Ovary (tissue), 9 donors: ENCODE results near the gene CTNNAL1. TPM values are rescaled to one million over a fixed set of nuclear protein-coding genes. Genes with fewer than 3 reads are reported as not detected.

ENCODE experiments used
- DNase-seq, 5 donors: peaks; one replicate each; pipeline ENCODE4 v3.0.0-alpha.2; 2019 to 2020
- H3K27ac ChIP-seq, 2 donors: fragments of 200-600 bp; one replicate each; pipeline versions ENCODE4 v1.5.1 to v1.8.0; 2019 to 2022
- H3K27me3 ChIP-seq: fragments of 200-600 bp; one replicate; pipeline ENCODE4 v1.8.0; 2022
- H3K36me3 ChIP-seq: fragments of 200-600 bp; sonication (generic); one replicate; pipeline ENCODE4 v1.5.1; 2019
- H3K4me1 ChIP-seq: one replicate; pipeline ENCODE4 v1.8.1; 2013; ENCODE audit warnings: mild to moderate bottlenecking, moderate library complexity; ENCODE audit not compliant: insufficient read depth
- H3K4me3 ChIP-seq: fragments of 200-600 bp; sonication (generic); one replicate; pipeline ENCODE4 v1.5.1; 2017
- H3K9me3 ChIP-seq, 2 donors: fragments of 200-600 bp in 1 of 2; sonication (generic) in 1 of 2; one replicate each; pipeline versions ENCODE4 v1.5.1 to v1.8.1; 2013 to 2019; ENCODE audit warnings: mild to moderate bottlenecking in 1 of 2, moderate library complexity in 1 of 2
- CTCF ChIP-seq, 3 donors: fragments of 450-650 bp in 2 of 3; fragments of 200-600 bp in 1 of 3; IDR thresholded peaks; one replicate each; pipeline versions ENCODE4 v1.5.1 to v1.8.0; 2016 to 2022; ENCODE audit warnings: antibody characterized with exemption in 3 of 3, mild to moderate bottlenecking in 1 of 3
- EP300 ChIP-seq: sonication (generic); formaldehyde crosslinking; IDR thresholded peaks from one replicate; pipeline ENCODE4 v1.6.1; 2017; ENCODE audit warnings: antibody characterized with exemption
- POLR2A ChIP-seq: fragments of 450-650 bp; IDR thresholded peaks from one replicate; pipeline ENCODE4 v1.6.1; 2017; ENCODE audit warnings: antibody characterized with exemption, mild to moderate bottlenecking, moderate library complexity
- WGBS, 3 donors: extraction: QIAGEN DNeasy Blood & Tissue Kit in 1 of 3; methylation state at CpG; one replicate each; pipeline versions ENCODE4 v1.1.5 to v1.1.7; 2013 to 2017; 5-methylcytosine and 5-hydroxymethylcytosine counted together
- intact Hi-C, 4 donors: fragments of 100-400 bp; cut with DNase I; formaldehyde crosslinking; loops; one replicate each; pipeline versions ENCODE4 v1.11.0 to v1.15.1; 2022 to 2023
- polyA plus RNA-seq, 2 donors: library from polyadenylated mRNA; stranded (reverse); fragments of 200-250 nt in 1 of 2; fragments of 350-450 nt in 1 of 2; fragmentation: Illumina TruSeq in 1 of 2; extraction: RNeasy Lipid Tissue Mini Kit (QIAGEN cat#74804) in 1 of 2; gene quantifications; one replicate each; pipeline ENCODE4 v1.2.3, GENCODE V29; 2013 to 2014
- total RNA-seq, 7 donors: library from RNA; depleted of rRNA in 2 of 7; stranded (reverse); fragments of >200 nt in 2 of 7; fragmentation: NEBNext Ultra II Directional in 3 of 7; extraction: Animal tissue kit (Norgen Biotek cat#: 25700) in 3 of 7; gene quantifications; one replicate each; pipeline versions ENCODE4 v1.1.0 to v1.2.4, GENCODE V29; 2016 to 2023
- donor health status: DM: no; HTN: no; CAD: no; lungs with moderate emphysema.
- donor health status: DM: no; HTN: no; CAD: no.
- donor health status: Bipolar disorder and iron deficiency.
- donor health status: DM: yes; HTN: yes; CAD: no.
- donor health status: DM: no; HTN: no; CAD: no.
- donor health status: DM: yes; HTN: yes; CAD: no.

Gene CTNNAL1
- total and polyA plus RNA-seq, 9 donors, result 82.4 to 238 (median 137) TPM

GRCh38 chr9:109003116-109003515 is 10.2 kb downstream of the CTNNAL1 start:
- 73 to 100% (median 99%) methylated on average over 2 of the region's 2 CpGs for WGBS, 3 donors

GRCh38 chr9:109002141-109002540 is 11.2 kb downstream of the CTNNAL1 start:
- Histone ChIP-seq H3K4me3 (no peak overlapping the region), H3K27ac (no peak overlapping the region), H3K27me3 (no peaks in the 10 kb centered on the region), H3K4me1 (peaks cover 3% of the 10 kb centered on the region), H3K9me3 (no peaks in the 10 kb centered on the region), H3K36me3 (no peaks in the 10 kb centered on the region)
- intact Hi-C loops, result no loop called here
- 96 to 97% (median 96%) methylated on average over 4 of the region's 4 CpGs for WGBS, 3 donors
- no peak for DNase-seq
- TF ChIP-seq CTCF (IDR thresholded peaks at IDR 0.05) (no peak), POLR2A (no peak), EP300 (no peak)

More at GRCh38 chr9:109003116-109003515, 10.2 kb downstream of the CTNNAL1 start:
- Histone ChIP-seq H3K4me1 (peaks cover 2% of the 10 kb centered on the region), H3K4me3 (no peak overlapping the region), H3K27me3 (no peaks in the 10 kb centered on the region), H3K27ac (no peak overlapping the region), H3K9me3 (no peaks in the 10 kb centered on the region), H3K36me3 (no peaks in the 10 kb centered on the region)
- no peak for DNase-seq
- TF ChIP-seq CTCF (IDR thresholded peaks at IDR 0.05) (no peak), POLR2A (no peak), EP300 (no peak)
- intact Hi-C loops, result no loop called here

- intact Hi-C loops, result no loop called here
- no peak for TF ChIP-seq CTCF (IDR thresholded peaks at IDR 0.05)
- TF ChIP-seq EP300, result no peak
- TF ChIP-seq POLR2A, result no peak
- Histone ChIP-seq H3K4me3 (no peak overlapping the region), H3K27me3 (no peaks in the 10 kb centered on the region), H3K4me1 (peaks cover 6% of the 10 kb centered on the region), H3K9me3 (no peaks in the 10 kb centered on the region), H3K27ac (no peak overlapping the region), H3K36me3 (no peaks in the 10 kb centered on the region)
- 79 to 88% (median 88%) methylated on average over 1 of the region's 1 CpG for WGBS, 3 donors
- DNase-seq, result no peak
Observed at GRCh38 chr9:109001275-109001676, 12.0 kb downstream of the CTNNAL1 start.

GRCh38 chr9:108997112-108997511 is 16.2 kb downstream of the CTNNAL1 start:
- H3K4me3 ChIP-seq, result no peak overlapping the region
- H3K4me1 ChIP-seq, result peaks cover 12% of the 10 kb centered on the region
- H3K27ac ChIP-seq, result no peak overlapping the region
- intact Hi-C loops, result no loop called here
- H3K27me3 ChIP-seq, result no peaks in the 10 kb centered on the region
- 33 to 50% (median 46%) methylated on average over 1 of the region's 1 CpG for WGBS, 3 donors
- no peak for TF ChIP-seq POLR2A
- TF ChIP-seq EP300, result no peak
- TF ChIP-seq CTCF (IDR thresholded peaks at IDR 0.05), result no peak
- DNase-seq, result no peak
- H3K9me3 ChIP-seq, result no peaks in the 10 kb centered on the region
- no peaks in the 10 kb centered on the region for H3K36me3 ChIP-seq
